ENCODE measurements around the gene AZGP1. TPM values are rescaled to one million over a fixed set of nuclear protein-coding genes. Genes with fewer than 3 reads are reported as not detected.
"Not testable (repeated sequence)": the region's sequence is repeated elsewhere in the genome, so short reads cannot be mapped to it uniquely, and the experiment has no call there.

Gene AZGP1
- total RNA-seq, 2 donors from 2014 or later: 0.19 to 0.43 TPM

DNA sequence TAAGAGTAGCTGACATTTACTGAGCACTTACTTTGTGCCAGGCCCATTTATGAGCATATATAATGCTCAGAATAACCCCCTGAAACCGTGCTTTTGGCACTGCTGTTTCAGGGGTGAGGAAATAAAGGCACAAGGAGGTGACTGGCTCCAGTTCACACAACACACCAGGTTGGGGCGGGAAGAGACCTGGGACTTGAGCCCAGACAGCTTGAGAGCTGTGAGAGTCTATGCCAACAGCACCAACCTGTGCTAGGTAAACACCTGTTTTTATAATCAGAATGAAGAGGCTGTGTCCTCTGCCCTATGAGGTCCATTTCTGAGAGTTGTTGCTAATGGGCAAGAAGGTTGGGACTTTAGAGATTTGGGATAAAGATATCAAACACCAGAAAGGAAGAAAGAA lies 8.8 kb upstream of the AZGP1 start:
- Mint-ChIP-seq H3K9me3 (no peaks in the 10 kb centered on the region), H3K4me1 (no peaks in the 10 kb centered on the region), H3K36me3 (ENCODE audit: low read depth) (no peaks in the 10 kb centered on the region), H3K27ac (no peak overlapping the region), H3K4me3 (no peak overlapping the region), H3K27me3 (peaks cover 3% of the 10 kb centered on the region)
- ATAC-seq (replicated peaks): no peak

DNA sequence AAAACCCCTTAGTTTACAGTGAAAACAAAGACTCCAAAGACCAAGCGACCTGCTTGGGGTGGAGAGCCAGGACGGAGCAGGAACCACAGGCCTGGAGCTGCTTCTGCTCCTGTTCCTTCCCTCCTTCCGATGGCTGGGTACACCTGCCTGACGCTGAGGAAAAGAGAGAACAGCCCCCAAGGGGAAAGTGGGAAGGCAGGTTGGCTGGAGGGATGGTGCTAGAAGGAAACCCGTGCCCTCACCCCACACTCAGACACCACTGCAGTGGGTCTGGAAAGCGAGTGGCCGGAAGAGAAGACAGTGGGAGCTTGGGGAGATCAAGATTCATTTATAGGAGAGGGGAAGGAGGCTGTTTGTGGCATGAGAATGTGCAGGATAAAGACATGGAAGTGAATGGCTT lies 5.2 kb upstream of the AZGP1 start:
- not testable (repeated sequence) for H3K4me3 Mint-ChIP-seq; ATAC-seq (replicated peaks); H3K27me3 Mint-ChIP-seq; H3K9me3 Mint-ChIP-seq; H3K36me3 Mint-ChIP-seq (ENCODE audit: low read depth); H3K27ac Mint-ChIP-seq; H3K4me1 Mint-ChIP-seq

DNA sequence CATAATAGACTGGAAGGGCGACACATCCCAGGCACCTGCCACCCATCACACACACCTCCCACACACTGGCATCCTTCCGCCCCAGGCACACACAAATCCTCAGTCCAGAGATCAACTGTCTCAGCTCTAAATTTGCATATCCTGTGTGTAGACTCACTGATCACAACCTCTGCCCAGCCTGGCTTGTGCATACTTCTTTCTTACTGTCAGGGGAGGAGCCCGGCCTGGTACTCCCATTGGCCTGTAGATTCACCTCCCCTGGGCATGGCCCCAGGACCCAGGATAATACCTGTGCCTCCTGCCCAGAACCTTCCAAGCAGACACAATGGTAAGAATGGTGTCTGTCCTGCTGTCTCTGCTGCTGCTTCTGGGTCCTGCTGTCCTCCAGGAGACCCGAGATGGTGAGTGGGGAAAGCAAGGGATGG lies 4.6 kb upstream of the AZGP1 start:
- peak; percentile 65 for ATAC-seq (replicated peaks)
- H3K9me3 Mint-ChIP-seq; H3K36me3 Mint-ChIP-seq (ENCODE audit: low read depth); H3K4me3 Mint-ChIP-seq; H3K4me1 Mint-ChIP-seq; H3K27ac Mint-ChIP-seq: not testable (repeated sequence)
- peaks cover 14% of the 10 kb centered on the region for H3K27me3 Mint-ChIP-seq

DNA sequence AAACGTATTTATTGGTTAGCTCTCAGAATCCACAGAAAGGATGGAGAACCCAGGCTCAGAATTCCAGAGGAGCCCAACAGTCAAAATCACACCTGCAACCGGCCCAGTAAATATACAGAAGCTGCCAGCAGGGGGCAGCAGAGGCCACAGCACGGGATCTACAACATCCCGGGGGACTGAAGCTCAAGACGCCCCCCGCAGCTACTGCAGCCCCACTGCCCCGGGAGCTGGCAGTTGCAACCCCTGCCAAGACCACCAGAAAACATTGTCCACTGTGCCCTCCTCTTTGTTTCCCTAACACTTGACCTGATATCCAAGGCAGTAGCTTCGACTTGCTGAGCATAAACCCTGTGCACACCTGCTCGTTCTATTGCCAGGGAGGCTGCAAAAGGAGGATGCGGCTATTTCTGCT lies 4.0 kb upstream of the AZGP1 start:
- not testable (repeated sequence) for H3K27ac Mint-ChIP-seq; H3K4me3 Mint-ChIP-seq; H3K36me3 Mint-ChIP-seq (ENCODE audit: low read depth); H3K9me3 Mint-ChIP-seq; H3K4me1 Mint-ChIP-seq
- peaks cover 20% of the 10 kb centered on the region for H3K27me3 Mint-ChIP-seq
- ATAC-seq (replicated peaks): peak; percentile 73

DNA sequence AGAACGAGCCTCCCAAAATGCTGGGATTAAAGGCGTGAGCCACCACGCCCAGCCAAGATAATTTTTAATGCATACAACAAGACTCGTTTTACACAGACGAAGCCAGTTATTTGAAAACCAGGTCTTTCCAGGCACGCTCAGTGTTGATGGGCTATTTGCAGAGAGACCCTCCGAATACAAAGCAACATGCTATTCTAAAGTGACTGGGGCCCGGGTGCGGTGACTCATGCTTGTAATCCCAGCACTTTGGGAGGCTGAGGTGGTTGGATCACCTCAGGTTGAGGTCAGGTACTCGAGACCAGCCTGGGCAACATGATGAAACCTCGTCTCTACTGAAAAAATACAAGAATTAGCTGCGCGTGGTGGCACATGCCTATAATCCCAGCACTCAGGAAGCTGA lies 795 bp upstream of the AZGP1 start:
- Mint-ChIP-seq H3K4me3 (no peak overlapping the region), H3K4me1 (no peaks in the 10 kb centered on the region), H3K9me3 (no peaks in the 10 kb centered on the region), H3K27me3 (peaks cover 23% of the 10 kb centered on the region), H3K27ac (no peak overlapping the region), H3K36me3 (ENCODE audit: low read depth) (no peaks in the 10 kb centered on the region)
- no peak for ATAC-seq (replicated peaks)

DNA sequence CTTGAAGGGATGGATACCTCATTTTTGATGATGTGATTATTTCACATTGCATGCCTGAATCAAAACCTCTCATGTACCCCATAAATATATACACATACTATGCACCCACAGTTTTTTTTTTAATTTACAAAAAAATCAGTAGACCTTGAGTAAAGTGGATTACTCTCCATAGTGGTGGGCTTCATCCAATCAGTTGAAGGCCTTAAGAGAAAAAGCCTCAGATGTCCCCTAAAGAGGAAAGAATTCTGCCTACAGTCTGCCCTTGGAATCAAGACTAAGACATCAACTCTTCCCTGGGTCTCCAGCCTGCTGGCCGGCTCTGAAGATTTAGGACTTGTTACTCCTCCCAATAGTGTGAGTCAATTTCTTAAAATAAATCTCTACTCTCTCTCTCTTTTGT lies 1.1 kb downstream of the AZGP1 start:
- peaks cover 31% of the 10 kb centered on the region for H3K27me3 Mint-ChIP-seq
- H3K36me3 Mint-ChIP-seq (ENCODE audit: low read depth): no peaks in the 10 kb centered on the region
- no peaks in the 10 kb centered on the region for H3K4me1 Mint-ChIP-seq
- ATAC-seq (replicated peaks): no peak
- H3K9me3 Mint-ChIP-seq: no peaks in the 10 kb centered on the region
- no peak overlapping the region for H3K27ac Mint-ChIP-seq
- no peak overlapping the region for H3K4me3 Mint-ChIP-seq

DNA sequence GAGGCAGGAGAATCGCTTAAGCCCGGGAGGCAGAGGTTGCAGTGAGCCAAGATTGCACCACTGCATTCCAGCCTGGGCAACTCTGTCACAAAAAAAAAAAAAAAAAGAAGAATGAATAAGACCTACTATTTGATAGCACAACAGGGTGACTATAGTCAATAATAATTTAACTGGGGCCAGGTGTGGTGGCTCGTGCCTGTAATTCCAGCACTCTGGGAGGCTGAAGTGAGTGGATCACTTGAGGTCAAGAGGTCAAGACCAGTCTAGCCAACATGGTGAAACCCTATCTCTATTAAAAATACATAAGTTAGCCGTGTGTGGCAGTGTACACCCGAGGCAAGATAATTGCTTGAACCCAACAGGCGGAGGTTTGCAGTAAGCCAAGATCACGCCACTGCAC lies 2.0 kb downstream of the AZGP1 start:
- peaks cover 31% of the 10 kb centered on the region for H3K27me3 Mint-ChIP-seq
- not testable (repeated sequence) for H3K4me1 Mint-ChIP-seq; H3K36me3 Mint-ChIP-seq (ENCODE audit: low read depth); H3K9me3 Mint-ChIP-seq; H3K27ac Mint-ChIP-seq; H3K4me3 Mint-ChIP-seq; ATAC-seq (replicated peaks)

DNA sequence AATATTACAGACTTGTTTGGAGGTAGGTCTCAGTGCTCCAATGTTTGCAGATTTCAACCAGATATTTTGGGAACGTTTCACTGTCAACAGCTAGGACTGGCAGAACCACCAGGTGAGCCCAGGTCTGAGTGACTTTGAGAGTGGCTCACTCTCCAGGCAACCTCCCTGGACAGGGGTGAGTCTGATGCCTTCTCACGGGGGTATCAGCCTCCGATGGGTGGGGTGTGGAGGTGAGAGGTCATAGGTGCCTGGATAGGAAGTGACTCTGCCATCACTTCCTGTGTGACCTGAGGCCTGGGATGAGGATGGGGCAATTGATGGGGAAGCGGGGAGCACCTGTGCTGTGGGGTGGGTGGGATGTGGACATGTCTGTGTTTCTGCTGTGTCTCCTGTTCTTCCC lies 4.6 kb downstream of the AZGP1 start:
- H3K4me3 Mint-ChIP-seq: no peak overlapping the region
- no peaks in the 10 kb centered on the region for H3K36me3 Mint-ChIP-seq (ENCODE audit: low read depth)
- no peaks in the 10 kb centered on the region for H3K4me1 Mint-ChIP-seq
- peaks cover 41% of the 10 kb centered on the region for H3K27me3 Mint-ChIP-seq
- ATAC-seq (replicated peaks): no peak
- H3K9me3 Mint-ChIP-seq: no peaks in the 10 kb centered on the region
- no peak overlapping the region for H3K27ac Mint-ChIP-seq

DNA sequence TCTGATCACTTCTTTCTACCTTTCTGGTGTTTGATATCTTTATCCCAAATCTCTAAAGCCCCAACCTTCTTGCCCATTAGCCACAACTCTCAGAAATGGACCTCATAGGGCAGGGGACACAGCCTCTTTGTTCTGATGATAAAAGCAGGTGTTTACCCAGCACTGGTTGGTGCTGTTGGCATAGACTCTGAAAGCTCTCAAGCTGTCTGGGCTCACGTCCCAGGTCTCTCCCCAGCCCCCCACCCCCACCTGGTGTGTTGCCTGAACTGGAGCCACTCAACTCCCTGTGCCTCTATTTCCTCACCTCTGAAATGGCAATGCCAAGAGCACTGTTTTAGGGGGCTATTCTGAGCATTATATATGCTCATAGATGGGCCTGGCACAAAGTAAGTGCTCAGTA lies 6.0 kb downstream of the AZGP1 start:
- not testable (repeated sequence) for H3K36me3 Mint-ChIP-seq (ENCODE audit: low read depth); H3K9me3 Mint-ChIP-seq; H3K4me3 Mint-ChIP-seq; H3K4me1 Mint-ChIP-seq; H3K27ac Mint-ChIP-seq; ATAC-seq (replicated peaks)
- H3K27me3 Mint-ChIP-seq: peaks cover 36% of the 10 kb centered on the region

DNA sequence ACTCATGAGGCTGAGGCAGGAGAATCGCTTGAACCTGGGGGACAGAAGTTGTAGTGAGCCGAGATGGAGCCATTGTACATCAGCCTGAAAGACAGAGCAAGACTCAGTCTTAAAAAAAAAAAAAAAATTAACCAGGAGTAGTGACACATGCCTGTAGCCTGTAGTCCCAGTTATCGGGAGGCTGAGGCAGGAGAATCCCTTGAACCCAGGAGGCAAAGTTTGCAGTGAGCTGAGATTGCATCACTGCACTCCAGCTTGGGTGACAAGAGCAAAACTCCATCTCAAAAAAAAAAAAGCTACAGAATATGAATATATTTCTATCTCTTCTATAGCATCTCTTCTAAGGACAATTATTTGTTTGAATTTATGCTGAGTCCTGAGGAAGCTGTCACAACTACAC lies 6.5 kb downstream of the AZGP1 start:
- Mint-ChIP-seq H3K27me3 (peaks cover 41% of the 10 kb centered on the region), H3K36me3 (ENCODE audit: low read depth) (no peaks in the 10 kb centered on the region), H3K4me3 (no peak overlapping the region), H3K9me3 (no peaks in the 10 kb centered on the region), H3K4me1 (no peaks in the 10 kb centered on the region), H3K27ac (no peak overlapping the region)
- ATAC-seq (replicated peaks): no peak

DNA sequence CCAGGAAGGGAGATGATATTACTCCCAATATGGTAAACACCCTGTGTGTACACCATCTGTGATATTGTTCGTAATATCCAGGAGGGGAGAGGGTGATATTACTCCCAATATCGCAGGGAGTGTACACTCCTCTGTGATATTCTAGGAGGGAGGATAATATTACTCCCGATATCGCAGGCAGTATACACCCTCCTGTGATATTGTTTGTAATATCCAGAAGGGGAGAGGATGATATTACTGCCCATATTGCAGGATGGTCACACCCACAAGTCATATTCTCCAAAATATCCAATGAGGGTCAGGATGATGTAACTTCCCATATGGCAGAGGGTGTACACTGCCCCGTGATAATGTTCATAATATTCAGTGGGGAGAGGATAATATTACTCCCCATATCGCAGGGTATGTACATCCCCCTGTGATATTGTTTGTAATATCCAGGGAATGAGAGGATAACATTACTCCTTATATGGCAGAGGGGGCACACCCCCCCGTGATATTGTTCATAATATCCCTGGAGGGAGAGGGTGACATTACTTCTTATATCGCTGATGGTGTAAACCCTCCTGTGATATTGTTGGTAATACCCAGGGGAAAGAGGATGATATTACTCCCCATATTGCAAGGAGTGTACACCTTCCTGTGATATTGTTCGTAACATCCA lies 17.1 kb downstream of the AZGP1 start:
- ATAC-seq (replicated peaks): no peak

DNA sequence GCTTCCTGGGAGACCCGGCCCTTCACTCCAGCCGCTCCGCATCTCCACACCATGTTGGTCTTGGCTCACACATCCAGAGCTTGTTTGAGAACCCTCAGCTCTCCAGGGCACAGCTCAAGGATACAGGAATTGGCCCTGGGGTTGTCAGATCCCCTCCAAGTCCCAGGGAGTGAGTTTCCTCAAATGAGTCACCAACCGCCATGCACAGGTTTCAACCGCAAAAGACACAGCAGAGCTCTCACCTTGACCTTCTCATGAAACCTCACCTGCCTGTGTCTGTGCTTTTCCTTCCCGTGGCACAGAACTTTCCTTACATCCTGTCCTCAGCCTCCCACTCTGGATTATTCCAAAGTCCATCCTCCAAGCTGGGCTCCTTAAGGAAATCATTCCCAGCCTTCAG lies 20.6 kb downstream of the AZGP1 start:
- H3K9me3 Mint-ChIP-seq: peaks cover 3% of the 10 kb centered on the region
- peaks cover 3% of the 10 kb centered on the region for H3K4me1 Mint-ChIP-seq
- peak overlapping the region; percentile 23 for H3K27ac Mint-ChIP-seq
- H3K27me3 Mint-ChIP-seq: peaks cover 28% of the 10 kb centered on the region
- no peak overlapping the region for H3K4me3 Mint-ChIP-seq
- no peak for ATAC-seq (replicated peaks)
- no peaks in the 10 kb centered on the region for H3K36me3 Mint-ChIP-seq (ENCODE audit: low read depth)

More for the DNA sequence above, 17.1 kb downstream of the AZGP1 start:
- Mint-ChIP-seq H3K36me3 (ENCODE audit: low read depth) (no peaks in the 10 kb centered on the region), H3K27me3 (peaks cover 51% of the 10 kb centered on the region), H3K9me3 (no peaks in the 10 kb centered on the region), H3K4me1 (peaks cover 3% of the 10 kb centered on the region), H3K27ac (no peak overlapping the region), H3K4me3 (no peak overlapping the region)

DNA sequence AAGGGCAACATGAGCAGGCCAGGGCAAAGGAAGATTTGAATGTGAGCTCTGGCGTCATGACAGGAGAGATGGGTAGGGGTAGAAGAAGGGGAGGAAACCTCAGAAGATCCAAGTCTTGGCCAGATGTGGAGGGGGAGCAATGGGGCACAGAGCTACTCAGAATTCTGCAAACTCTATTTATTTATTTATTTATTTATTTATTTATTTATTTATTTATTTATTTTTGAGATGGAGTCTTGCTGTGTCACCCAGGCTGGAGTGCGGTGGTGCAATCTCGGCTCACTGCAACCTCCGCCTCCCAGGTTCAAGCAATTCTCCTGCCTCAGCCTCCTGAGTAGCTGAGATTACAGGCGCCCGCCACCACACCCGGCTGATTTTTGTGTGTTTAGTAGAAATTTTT lies 21.2 kb downstream of the AZGP1 start:
- H3K27ac Mint-ChIP-seq; H3K4me1 Mint-ChIP-seq; H3K9me3 Mint-ChIP-seq; ATAC-seq (replicated peaks); H3K4me3 Mint-ChIP-seq; H3K36me3 Mint-ChIP-seq (ENCODE audit: low read depth): not testable (repeated sequence)
- peaks cover 26% of the 10 kb centered on the region for H3K27me3 Mint-ChIP-seq

DNA sequence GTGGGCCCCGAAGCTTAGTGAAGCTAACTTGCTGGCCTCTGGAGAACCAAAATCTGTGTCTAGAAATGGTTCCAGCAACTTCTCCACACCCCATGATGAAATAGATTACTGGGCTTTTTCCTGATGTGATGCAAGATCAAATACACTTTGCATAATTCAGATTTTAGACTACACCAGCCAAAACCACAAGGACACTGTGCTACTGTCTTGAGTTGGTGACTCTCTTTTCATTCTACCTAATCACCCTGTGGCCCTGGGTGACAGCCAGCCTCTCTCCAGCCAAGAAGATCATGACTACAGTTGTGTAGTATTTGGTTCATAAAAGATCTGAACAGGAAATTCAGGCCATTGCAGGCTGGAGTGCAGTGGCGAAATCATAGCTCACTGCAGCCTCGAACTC lies 22.2 kb downstream of the AZGP1 start:
- H3K36me3 Mint-ChIP-seq (ENCODE audit: low read depth): no peaks in the 10 kb centered on the region
- H3K27ac Mint-ChIP-seq: no peak overlapping the region
- ATAC-seq (replicated peaks): no peak
- H3K9me3 Mint-ChIP-seq: peaks cover 3% of the 10 kb centered on the region
- H3K4me3 Mint-ChIP-seq: no peak overlapping the region
- peaks cover 3% of the 10 kb centered on the region for H3K4me1 Mint-ChIP-seq
- peaks cover 19% of the 10 kb centered on the region for H3K27me3 Mint-ChIP-seq

DNA sequence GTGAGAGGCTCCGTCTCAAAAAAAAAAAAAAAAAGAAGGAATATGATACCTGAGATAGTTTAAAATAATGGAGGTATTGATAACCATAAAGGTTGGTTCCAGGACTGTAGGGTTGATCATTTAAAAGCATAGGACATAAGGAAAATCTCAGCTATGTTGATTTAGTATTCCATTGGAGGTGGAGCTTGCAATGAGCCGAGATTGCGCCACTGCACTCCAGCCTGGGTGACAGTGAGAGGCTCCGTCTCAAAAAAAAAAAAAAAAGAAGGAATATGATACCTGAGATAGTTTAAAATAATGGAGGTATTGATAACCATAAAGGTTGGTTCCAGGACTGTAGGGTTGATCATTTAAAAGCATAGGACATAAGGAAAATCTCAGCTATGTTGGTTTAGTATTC lies 23.2 kb downstream of the AZGP1 start:
- H3K36me3 Mint-ChIP-seq (ENCODE audit: low read depth); ATAC-seq (replicated peaks): not testable (repeated sequence)

DNA sequence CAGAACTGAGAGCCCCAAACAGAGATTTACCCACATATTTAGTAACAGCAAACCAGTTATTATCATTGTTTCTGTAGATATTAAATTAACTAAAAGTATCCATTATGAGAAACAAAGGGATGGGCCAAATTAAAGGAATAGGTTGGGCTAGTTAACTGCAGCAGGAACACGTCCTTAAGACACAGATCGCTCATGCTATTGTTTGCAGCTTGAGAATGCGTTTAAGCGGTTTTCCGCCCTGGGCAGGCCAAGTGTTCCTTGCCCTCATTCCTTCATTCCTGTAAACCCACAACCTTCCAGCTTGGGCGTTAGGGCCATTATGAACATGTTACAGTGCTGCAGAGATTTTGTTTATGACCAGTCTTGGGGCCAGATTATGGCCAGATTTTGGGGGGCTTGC lies 25.0 kb downstream of the AZGP1 start:
- H3K4me1 Mint-ChIP-seq; H3K4me3 Mint-ChIP-seq; H3K9me3 Mint-ChIP-seq; H3K36me3 Mint-ChIP-seq (ENCODE audit: low read depth); ATAC-seq (replicated peaks); H3K27ac Mint-ChIP-seq: not testable (repeated sequence)
- peaks cover 24% of the 10 kb centered on the region for H3K27me3 Mint-ChIP-seq

More for the DNA sequence above, 23.2 kb downstream of the AZGP1 start:
- not testable (repeated sequence) for H3K4me3 Mint-ChIP-seq, H3K27ac Mint-ChIP-seq, H3K4me1 Mint-ChIP-seq, H3K9me3 Mint-ChIP-seq
- H3K27me3 Mint-ChIP-seq: peaks cover 23% of the 10 kb centered on the region

Data from activated T-helper 17 cell treated with anti-CD3 and anti-CD28 coated beads, Interleukin-2, amount 50 U/mL, for 72 hours (primary cell).